HEK293T (cell line): ENCODE measurements around the gene KRTCAP3.

Experiments
- ELF4 ChIP-seq: fragments of 450-650 bp; IDR thresholded peaks from 2 replicates; pipeline ENCODE4 v1.6.1; 2017; ENCODE audit warnings: antibody characterized with exemption
- FOXM1 ChIP-seq: fragments of 450-650 bp; IDR thresholded peaks from 2 replicates; pipeline ENCODE4 v1.6.1; 2017; ENCODE audit warnings: mild to moderate bottlenecking, borderline replicate concordance
- SP1 ChIP-seq: fragments of 450-650 bp; IDR thresholded peaks from 2 replicates; pipeline ENCODE4 v1.6.1; 2017

DNA sequence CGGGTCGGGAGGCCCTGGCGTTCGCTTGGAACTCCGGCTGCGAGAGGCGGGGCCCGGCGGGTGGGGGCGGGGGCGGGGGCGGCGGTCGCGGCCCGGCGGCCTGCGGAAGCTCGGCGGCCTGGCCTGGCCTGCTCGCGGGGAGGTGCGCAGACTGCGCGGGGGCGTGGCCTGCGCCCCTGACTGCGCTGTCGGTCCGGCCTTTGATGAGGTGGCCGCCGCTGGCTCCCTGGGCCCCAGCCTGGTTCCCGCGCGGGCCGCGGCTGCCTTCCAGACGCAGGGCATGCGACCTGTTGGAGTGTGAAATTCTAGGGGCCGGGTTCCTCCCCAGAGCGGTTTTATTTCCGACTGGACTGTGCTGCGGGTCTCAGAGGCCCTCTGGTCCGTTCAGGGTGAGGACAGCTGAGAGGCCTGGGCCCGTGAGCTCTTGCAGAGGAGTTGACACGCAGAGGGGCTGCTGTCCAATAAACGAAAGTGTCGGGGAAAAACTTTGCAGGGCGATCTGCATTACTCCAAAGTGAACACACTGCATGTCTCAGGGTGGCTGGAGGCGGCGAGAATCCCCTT is 13.1 kb upstream of the KRTCAP3 start:
- TF ChIP-seq FOXM1 (no peak), SP1 (no peak), ELF4 (no peak)
